Caco-2 (cell line): ENCODE results near the gene MBP. TPM values are rescaled to one million over a fixed set of nuclear protein-coding genes. Genes with fewer than 3 reads are reported as not detected.

Source experiments
- BruUV-seq: library from RNA; stranded (reverse); fragments of 400-500 nt; replicated peaks from 2 replicates; lab custom pipeline; 2021; lab: Mats Ljungman, UMichigan
- CTCF ChIA-PET: fragments of 300-600 bp; sonication (Branson Sonifier 250); formaldehyde crosslinking; loops from one replicate; lab custom pipeline; 2022; ENCODE audit warnings: antibody characterized with exemption; lab: Charles Lee
- POLR2A ChIA-PET: fragments of 300-600 bp; sonication (Branson Sonifier 250); formaldehyde crosslinking; loops from one replicate; lab custom pipeline; 2022; ENCODE audit warnings: antibody characterized with exemption; lab: Charles Lee
- DNase-seq, 2 experiments: peaks; one replicate each; pipeline versions ENCODE4 v3.0.0 to v3.0.0-alpha.2; 2020 to 2022
- H3K27me3 ChIP-seq: replicated peaks from 2 replicates; pipeline ENCODE4 v1.6.0; 2011; ENCODE audit warnings: low read length; ENCODE audit not compliant: control insufficient read depth, insufficient read depth
- H3K36me3 ChIP-seq: 2 replicates; pipeline ENCODE4 v1.5.1; 2011; ENCODE audit warnings: low read length; ENCODE audit not compliant: control insufficient read depth, insufficient read depth
- H3K4me1 ChIP-seq: fragments of 250-450 bp; sonication (Bioruptor Pico); 2 replicates; pipeline ENCODE4 v1.5.1; 2020; ENCODE audit warnings: mild to moderate bottlenecking
- H3K4me3 ChIP-seq: 2 replicates; pipeline ENCODE4 v1.5.1; 2011; ENCODE audit warnings: low read depth, mild to moderate bottlenecking, control low read depth, low read length
- H3K9me3 ChIP-seq: fragments of 250-450 bp; sonication (Bioruptor Pico); 2 replicates; pipeline ENCODE4 v1.5.1; 2020; ENCODE audit warnings: mild to moderate bottlenecking, moderate library complexity
- H3K27ac Mint-ChIP-seq: one replicate; pipeline ENCODE4 v1.8.0; 2022; ENCODE audit warnings: mixed read lengths; ENCODE audit not compliant: unreplicated experiment
- H3K27me3 Mint-ChIP-seq: one replicate; pipeline ENCODE4 v1.8.0; 2022; ENCODE audit warnings: mixed read lengths; ENCODE audit not compliant: insufficient read depth, unreplicated experiment
- H3K36me3 Mint-ChIP-seq: one replicate; pipeline ENCODE4 v1.8.0; 2022; ENCODE audit warnings: mild to moderate bottlenecking, mixed read lengths; ENCODE audit not compliant: insufficient read depth, unreplicated experiment
- H3K4me1 Mint-ChIP-seq: one replicate; pipeline ENCODE4 v1.8.0; 2022; ENCODE audit warnings: low read depth, mixed read lengths; ENCODE audit not compliant: unreplicated experiment
- H3K4me3 Mint-ChIP-seq: one replicate; pipeline ENCODE4 v1.8.0; 2022; ENCODE audit warnings: mild to moderate bottlenecking, moderate library complexity, mixed read lengths; ENCODE audit not compliant: unreplicated experiment
- H3K9me3 Mint-ChIP-seq: one replicate; pipeline ENCODE4 v1.8.0; 2022; ENCODE audit warnings: mixed read lengths; ENCODE audit not compliant: unreplicated experiment
- intact Hi-C: fragments of 100-400 bp; cut with micrococcal nuclease; formaldehyde crosslinking; loops from one replicate; pipeline ENCODE4 v1.10.0; 2022; ENCODE audit not compliant: unreplicated experiment
- total RNA-seq: library from RNA; stranded (reverse); gene quantifications from 2 replicates; pipeline ENCODE4 v1.2.3, GENCODE V29; 2022
- TF ChIP-seq, protein P1 (sequence below), 2 experiments: fragments of 200-600 bp in 1 of 2; IDR thresholded peaks; 1 replicate in 1 of 2; 2 replicates in 1 of 2; pipeline versions ENCODE4 v1.5.1 to v1.8.0; 2011 to 2022; ENCODE audit warnings: antibody characterized with exemption in 1 of 2, control low read depth in 1 of 2, inconsistent platforms in 1 of 2, low read depth in 1 of 2, low read length in 1 of 2, mild to moderate bottlenecking in 1 of 2, moderate library complexity in 1 of 2; ENCODE audit not compliant: insufficient read depth in 1 of 2, severe bottlenecking in 1 of 2, unreplicated experiment in 1 of 2

The MBP gene
- total RNA-seq, 1 experiment from 2014 or later, result 11.4 TPM

DNA sequence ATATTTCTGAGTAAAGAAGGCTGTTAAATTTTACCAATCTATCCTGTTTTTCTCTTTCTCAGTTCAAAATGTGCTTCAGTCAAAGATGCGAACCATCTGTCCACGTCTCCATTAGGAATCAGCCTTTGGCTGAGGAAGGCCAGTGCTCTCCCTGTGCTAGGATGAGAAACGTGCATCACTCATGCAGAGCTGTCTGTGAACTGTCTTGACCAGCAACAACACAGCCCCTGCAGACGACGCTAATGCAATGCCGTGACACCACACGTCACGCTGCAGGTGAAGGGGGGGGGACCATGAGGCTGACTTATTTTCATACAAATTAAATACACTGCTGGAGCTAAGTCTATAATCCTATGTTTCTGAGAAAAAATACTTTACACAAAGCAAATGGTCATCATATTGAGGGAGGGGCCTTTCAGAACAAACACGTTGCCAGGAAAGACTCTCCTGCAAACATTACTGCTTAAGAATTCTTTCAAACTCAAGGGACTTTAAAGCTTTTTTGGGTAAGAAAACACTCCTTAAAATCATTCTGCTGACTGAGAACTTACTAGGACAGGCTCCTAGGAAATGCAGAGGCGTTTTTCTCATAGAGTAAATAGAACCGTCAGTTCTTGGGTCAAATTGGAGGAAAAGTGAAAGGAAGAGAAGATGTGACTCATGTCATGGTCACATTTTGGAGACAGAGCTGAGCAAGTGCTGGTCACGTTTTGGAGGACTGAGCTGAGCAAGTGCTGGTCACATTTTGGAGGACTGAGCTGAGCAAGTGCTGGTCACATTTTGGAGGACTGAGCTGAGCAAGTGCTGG lies 97.0 kb downstream of the MBP start:
- BruUV-seq, result no TSS peak
- intact Hi-C loops, result no loop called here

DNA sequence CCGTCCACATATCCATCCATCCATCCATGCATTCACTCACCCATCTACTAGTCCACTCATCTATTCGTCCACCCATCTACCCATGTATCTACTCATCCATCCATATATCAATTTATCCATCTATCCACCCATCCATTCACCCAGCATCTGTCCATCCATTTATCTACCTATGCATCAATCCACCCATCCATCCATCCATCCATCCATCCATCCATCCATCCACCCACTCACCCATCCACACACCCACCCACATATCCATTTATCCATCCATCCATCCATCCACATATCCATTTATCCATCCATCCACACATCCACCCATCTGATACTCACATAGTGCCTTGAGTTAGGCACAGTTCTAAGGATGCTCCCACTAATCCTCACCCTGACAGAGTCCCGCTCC lies 99.0 kb downstream of the MBP start:
- ChIA-PET CTCF (no interaction called here), POLR2A (no interaction called here)
- Histone ChIP-seq H3K4me3 (no peak overlapping the region), H3K27me3 (no peaks in the 10 kb centered on the region), H3K9me3 (no peaks in the 10 kb centered on the region), H3K4me1 (no peaks in the 10 kb centered on the region), H3K36me3 (no peaks in the 10 kb centered on the region)
- H3K4me1 Mint-ChIP-seq, result no peaks in the 10 kb centered on the region
- no peak overlapping the region for H3K27ac Mint-ChIP-seq
- intact Hi-C loops, result no loop called here
- no peaks in the 10 kb centered on the region for H3K9me3 Mint-ChIP-seq
- H3K27me3 Mint-ChIP-seq, result no peaks in the 10 kb centered on the region
- TF ChIP-seq, protein P1, sequence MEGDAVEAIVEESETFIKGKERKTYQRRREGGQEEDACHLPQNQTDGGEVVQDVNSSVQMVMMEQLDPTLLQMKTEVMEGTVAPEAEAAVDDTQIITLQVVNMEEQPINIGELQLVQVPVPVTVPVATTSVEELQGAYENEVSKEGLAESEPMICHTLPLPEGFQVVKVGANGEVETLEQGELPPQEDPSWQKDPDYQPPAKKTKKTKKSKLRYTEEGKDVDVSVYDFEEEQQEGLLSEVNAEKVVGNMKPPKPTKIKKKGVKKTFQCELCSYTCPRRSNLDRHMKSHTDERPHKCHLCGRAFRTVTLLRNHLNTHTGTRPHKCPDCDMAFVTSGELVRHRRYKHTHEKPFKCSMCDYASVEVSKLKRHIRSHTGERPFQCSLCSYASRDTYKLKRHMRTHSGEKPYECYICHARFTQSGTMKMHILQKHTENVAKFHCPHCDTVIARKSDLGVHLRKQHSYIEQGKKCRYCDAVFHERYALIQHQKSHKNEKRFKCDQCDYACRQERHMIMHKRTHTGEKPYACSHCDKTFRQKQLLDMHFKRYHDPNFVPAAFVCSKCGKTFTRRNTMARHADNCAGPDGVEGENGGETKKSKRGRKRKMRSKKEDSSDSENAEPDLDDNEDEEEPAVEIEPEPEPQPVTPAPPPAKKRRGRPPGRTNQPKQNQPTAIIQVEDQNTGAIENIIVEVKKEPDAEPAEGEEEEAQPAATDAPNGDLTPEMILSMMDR (IDR thresholded peaks at IDR 0.05; ENCODE audit: insufficient read depth in 1 of 2, low read depth in 1 of 2, low read length in 1 of 2, severe bottlenecking in 1 of 2, unreplicated experiment in 1 of 2), result no peak
- no peak for DNase-seq
- no peak overlapping the region for H3K4me3 Mint-ChIP-seq
- H3K36me3 Mint-ChIP-seq, result no peaks in the 10 kb centered on the region
- no TSS peak for BruUV-seq

More for the DNA sequence above, 97.0 kb downstream of the MBP start:
- H3K27me3 Mint-ChIP-seq, result no peaks in the 10 kb centered on the region
- H3K36me3 Mint-ChIP-seq, result no peaks in the 10 kb centered on the region
- Histone ChIP-seq H3K27me3 (no peaks in the 10 kb centered on the region), H3K4me3 (no peak overlapping the region), H3K4me1 (no peaks in the 10 kb centered on the region), H3K36me3 (no peaks in the 10 kb centered on the region), H3K9me3 (no peaks in the 10 kb centered on the region)
- POLR2A ChIA-PET, result no interaction called here
- no peak overlapping the region for H3K27ac Mint-ChIP-seq
- H3K4me3 Mint-ChIP-seq, result no peak overlapping the region
- no peak for DNase-seq
- CTCF ChIA-PET, result interaction anchor here (0.6 kb wide), 1 partner anchor 42 kb away, joined by 7 read pairs; no protein-coding TSS in a partner anchor
- H3K9me3 Mint-ChIP-seq, result no peaks in the 10 kb centered on the region
- H3K4me1 Mint-ChIP-seq, result no peaks in the 10 kb centered on the region
- TF ChIP-seq, protein P1 (IDR thresholded peaks at IDR 0.05; ENCODE audit: insufficient read depth in 1 of 2, low read depth in 1 of 2, low read length in 1 of 2, severe bottlenecking in 1 of 2, unreplicated experiment in 1 of 2), result no peak

DNA sequence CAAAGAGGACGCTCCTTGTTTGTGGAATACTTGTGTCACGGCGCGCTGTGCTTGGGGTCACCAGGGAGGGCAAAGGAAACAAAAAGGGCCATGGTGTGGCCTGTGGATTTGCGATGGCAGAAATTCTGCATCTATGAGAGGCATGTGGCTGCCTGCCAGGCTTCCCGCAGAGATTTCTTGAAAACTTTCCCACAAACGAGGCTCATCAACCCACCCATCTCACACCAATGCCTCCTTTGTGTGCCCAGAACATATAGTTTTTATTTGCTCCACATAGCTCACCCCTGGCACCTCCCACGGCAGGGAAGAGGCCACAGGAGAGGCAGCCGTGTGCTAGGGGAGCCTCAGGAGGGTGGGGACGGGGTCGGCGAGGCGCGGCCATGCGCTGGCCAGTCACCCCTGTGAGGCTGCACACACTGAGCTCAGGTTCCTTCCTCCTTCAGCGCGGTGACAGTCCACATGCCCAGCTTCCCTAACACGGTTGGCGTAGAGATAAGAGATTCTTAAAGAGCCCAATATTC lies 100.3 kb downstream of the MBP start:
- Mint-ChIP-seq H3K4me3 (no peak overlapping the region), H3K27ac (no peak overlapping the region), H3K9me3 (no peaks in the 10 kb centered on the region), H3K27me3 (no peaks in the 10 kb centered on the region), H3K4me1 (no peaks in the 10 kb centered on the region), H3K36me3 (no peaks in the 10 kb centered on the region)
- H3K36me3 ChIP-seq, result no peaks in the 10 kb centered on the region
- H3K27me3 ChIP-seq, result no peaks in the 10 kb centered on the region
- H3K9me3 ChIP-seq, result no peaks in the 10 kb centered on the region
- no peak overlapping the region for H3K4me3 ChIP-seq
- intact Hi-C loops, result no loop called here
- POLR2A ChIA-PET, result no interaction called here
- CTCF ChIA-PET, result no interaction called here
- no peak for DNase-seq
- TF ChIP-seq, protein P1 (IDR thresholded peaks at IDR 0.05; ENCODE audit: insufficient read depth in 1 of 2, low read depth in 1 of 2, low read length in 1 of 2, severe bottlenecking in 1 of 2, unreplicated experiment in 1 of 2), result no peak
- H3K4me1 ChIP-seq, result no peaks in the 10 kb centered on the region
- no TSS peak for BruUV-seq
